ENCODE results near the gene DCUN1D2.
"Not testable (repeated sequence)": the region's sequence is repeated elsewhere in the genome, so short reads cannot be mapped to it uniquely, and the experiment has no call there.

The DCUN1D2 gene

GRCh38 chr13:113528101-113528812 lies 37.7 kb upstream of the DCUN1D2 start:
- DNase-seq (ENCODE audit: low spot score in 2 of 2) (no peak), ATAC-seq (no peak)
- Mint-ChIP-seq H3K9me3 (no peaks in the 10 kb centered on the region), H3K27ac (no peak overlapping the region), H3K4me3 (no peak overlapping the region), H3K4me1 (no peaks in the 10 kb centered on the region), H3K36me3 (peaks cover 50% of the 10 kb centered on the region)

- ATAC-seq (no peak), DNase-seq (ENCODE audit: low spot score in 2 of 2) (no peak)
- Mint-ChIP-seq H3K4me3 (no peak overlapping the region), H3K36me3 (peaks cover 50% of the 10 kb centered on the region), H3K4me1 (no peaks in the 10 kb centered on the region), H3K27ac (no peak overlapping the region), H3K9me3 (no peaks in the 10 kb centered on the region)
Observed at GRCh38 chr13:113527272-113527958, 36.9 kb upstream of the DCUN1D2 start.

- H3K9me3 Mint-ChIP-seq = no peaks in the 10 kb centered on the region
- H3K36me3 Mint-ChIP-seq = peaks cover 50% of the 10 kb centered on the region
- H3K27ac Mint-ChIP-seq = no peak overlapping the region
- ATAC-seq (no peak), DNase-seq (ENCODE audit: low spot score in 2 of 2) (no peak)
- H3K4me3 Mint-ChIP-seq = no peak overlapping the region
- no peaks in the 10 kb centered on the region for H3K4me1 Mint-ChIP-seq
Observed at GRCh38 chr13:113526466-113527220, 36.1 kb upstream of the DCUN1D2 start.

- H3K4me3 Mint-ChIP-seq; DNase-seq (ENCODE audit: low spot score in 2 of 2); ATAC-seq; H3K9me3 Mint-ChIP-seq; H3K27ac Mint-ChIP-seq: not testable (repeated sequence)
- peaks cover 18% of the 10 kb centered on the region for H3K4me1 Mint-ChIP-seq
- H3K36me3 Mint-ChIP-seq = peaks cover 21% of the 10 kb centered on the region
Observed at GRCh38 chr13:113522438-113522837, 31.9 kb upstream of the DCUN1D2 start.

GRCh38 chr13:113520571-113520970 lies 30.1 kb upstream of the DCUN1D2 start:
- ATAC-seq (no peak), DNase-seq (ENCODE audit: low spot score in 2 of 2) (no peak)
- Mint-ChIP-seq H3K4me3 (no peak overlapping the region), H3K9me3 (no peaks in the 10 kb centered on the region), H3K27ac (no peak overlapping the region), H3K4me1 (peaks cover 20% of the 10 kb centered on the region), H3K36me3 (peaks cover 18% of the 10 kb centered on the region)

- DNase-seq (ENCODE audit: low spot score in 2 of 2) (no peak), ATAC-seq (no peak)
- Mint-ChIP-seq H3K27ac (no peak overlapping the region), H3K9me3 (no peaks in the 10 kb centered on the region), H3K4me1 (peaks cover 20% of the 10 kb centered on the region), H3K36me3 (peaks cover 17% of the 10 kb centered on the region), H3K4me3 (no peak overlapping the region)
Observed at GRCh38 chr13:113519556-113519955, 29.0 kb upstream of the DCUN1D2 start.

GRCh38 chr13:113518076-113518803 lies 27.7 kb upstream of the DCUN1D2 start:
- Mint-ChIP-seq H3K27ac (no peak overlapping the region), H3K36me3 (peaks cover 18% of the 10 kb centered on the region), H3K4me1 (peaks cover 20% of the 10 kb centered on the region), H3K9me3 (no peaks in the 10 kb centered on the region), H3K4me3 (peak overlapping the region; percentile 6)
- ATAC-seq (no peak), DNase-seq (ENCODE audit: low spot score in 2 of 2) (no peak)

- ATAC-seq = no peak
Observed at GRCh38 chr13:113514847-113515246, 24.3 kb upstream of the DCUN1D2 start.

GRCh38 chr13:113513761-113514160 lies 23.2 kb upstream of the DCUN1D2 start:
- no peak for ATAC-seq
- no peaks in the 10 kb centered on the region for H3K9me3 Mint-ChIP-seq
- peaks cover 17% of the 10 kb centered on the region for H3K4me1 Mint-ChIP-seq
- no peak for DNase-seq (ENCODE audit: low spot score in 2 of 2)
- no peak overlapping the region for H3K27ac Mint-ChIP-seq
- H3K36me3 Mint-ChIP-seq = peaks cover 47% of the 10 kb centered on the region
- no peak overlapping the region for H3K4me3 Mint-ChIP-seq

More at GRCh38 chr13:113514847-113515246, 24.3 kb upstream of the DCUN1D2 start:
- peaks cover 40% of the 10 kb centered on the region for H3K36me3 Mint-ChIP-seq
- no peaks in the 10 kb centered on the region for H3K9me3 Mint-ChIP-seq
- no peak overlapping the region for H3K4me3 Mint-ChIP-seq
- H3K4me1 Mint-ChIP-seq = peaks cover 13% of the 10 kb centered on the region
- H3K27ac Mint-ChIP-seq = no peak overlapping the region
- no peak for DNase-seq (ENCODE audit: low spot score in 2 of 2)

- H3K4me1 Mint-ChIP-seq = peaks cover 14% of the 10 kb centered on the region
- H3K4me3 Mint-ChIP-seq = no peak overlapping the region
- no peaks in the 10 kb centered on the region for H3K9me3 Mint-ChIP-seq
- no peak overlapping the region for H3K27ac Mint-ChIP-seq
- peaks cover 50% of the 10 kb centered on the region for H3K36me3 Mint-ChIP-seq
- ATAC-seq (no peak), DNase-seq (ENCODE audit: low spot score in 2 of 2) (no peak)
Observed at GRCh38 chr13:113511361-113511760, 20.9 kb upstream of the DCUN1D2 start.

GRCh38 chr13:113510871-113511270 lies 20.4 kb upstream of the DCUN1D2 start:
- H3K4me1 Mint-ChIP-seq = peaks cover 14% of the 10 kb centered on the region
- DNase-seq (ENCODE audit: low spot score in 2 of 2) (no peak), ATAC-seq (no peak)
- no peak overlapping the region for H3K4me3 Mint-ChIP-seq
- no peaks in the 10 kb centered on the region for H3K9me3 Mint-ChIP-seq
- peaks cover 51% of the 10 kb centered on the region for H3K36me3 Mint-ChIP-seq
- H3K27ac Mint-ChIP-seq = no peak overlapping the region

GRCh38 chr13:113509989-113510388 lies 19.5 kb upstream of the DCUN1D2 start:
- H3K4me1 Mint-ChIP-seq = peaks cover 14% of the 10 kb centered on the region
- ATAC-seq = no peak
- no peak for DNase-seq (ENCODE audit: low spot score in 2 of 2)
- H3K36me3 Mint-ChIP-seq = peaks cover 51% of the 10 kb centered on the region
- no peak overlapping the region for H3K4me3 Mint-ChIP-seq
- no peaks in the 10 kb centered on the region for H3K9me3 Mint-ChIP-seq
- no peak overlapping the region for H3K27ac Mint-ChIP-seq

- H3K36me3 Mint-ChIP-seq = peaks cover 60% of the 10 kb centered on the region
- no peaks in the 10 kb centered on the region for H3K9me3 Mint-ChIP-seq
- H3K4me1 Mint-ChIP-seq = peaks cover 14% of the 10 kb centered on the region
- ATAC-seq (no peak), DNase-seq (ENCODE audit: low spot score in 2 of 2) (no peak)
- H3K27ac Mint-ChIP-seq = no peak overlapping the region
- H3K4me3 Mint-ChIP-seq = no peak overlapping the region
Observed at GRCh38 chr13:113508521-113509254, 18.2 kb upstream of the DCUN1D2 start.

- no peak overlapping the region for H3K27ac Mint-ChIP-seq
- DNase-seq (ENCODE audit: low spot score in 2 of 2) = no peak
- peaks cover 14% of the 10 kb centered on the region for H3K4me1 Mint-ChIP-seq
- no peaks in the 10 kb centered on the region for H3K9me3 Mint-ChIP-seq
- H3K4me3 Mint-ChIP-seq = no peak overlapping the region
- peaks cover 61% of the 10 kb centered on the region for H3K36me3 Mint-ChIP-seq
- ATAC-seq = no peak
Observed at GRCh38 chr13:113507505-113508345, 17.2 kb upstream of the DCUN1D2 start.
